GM12878 (cell line): ENCODE measurements around the gene CSTF2T. TPM values are rescaled to one million over a fixed set of nuclear protein-coding genes. Genes with fewer than 3 reads are reported as not detected.

Source experiments
- ASH2L ChIP-seq: fragments of 300-600, 200-600 bp; sonication (generic); IDR thresholded peaks from 2 replicates; pipeline ENCODE4 v1.6.1; 2017; ENCODE audit warnings: low read depth, mild to moderate bottlenecking, borderline replicate concordance
- ATF2 ChIP-seq: IDR thresholded peaks from 2 replicates; pipeline ENCODE4 v1.6.1; 2012; ENCODE audit warnings: low read length, inconsistent platforms
- BMI1 ChIP-seq: fragments of 450-650 bp; IDR thresholded peaks from 2 replicates; pipeline ENCODE4 v1.6.1; 2016; ENCODE audit warnings: mild to moderate bottlenecking, moderate library complexity, borderline replicate concordance
- CEBPZ ChIP-seq: fragments of 150-350 bp; IDR thresholded peaks from 2 replicates; pipeline ENCODE4 v1.6.1; 2016; ENCODE audit warnings: low read depth, low read length
- CREM ChIP-seq: IDR thresholded peaks from 2 replicates; pipeline ENCODE4 v1.6.1; 2014; ENCODE audit warnings: antibody characterized with exemption, low read depth
- FOS ChIP-seq: IDR thresholded peaks from 3 replicates; pipeline ENCODE4 v1.6.1; 2011; ENCODE audit warnings: borderline replicate concordance; ENCODE audit not compliant: insufficient read length; ENCODE audit errors: extremely low read depth
- IRF4 ChIP-seq: IDR thresholded peaks from 2 replicates; pipeline ENCODE4 v1.6.1; 2011; ENCODE audit warnings: low read depth, low read length
- MTA3 ChIP-seq: IDR thresholded peaks from 2 replicates; pipeline ENCODE4 v1.6.1; 2012; ENCODE audit warnings: low read length, inconsistent platforms, borderline replicate concordance
- NFYA ChIP-seq: IDR thresholded peaks from 2 replicates; pipeline ENCODE4 v1.6.1; 2011; ENCODE audit warnings: low read depth, mild to moderate bottlenecking, low read length, improper control_type of control experiment, borderline replicate concordance
- NFYB ChIP-seq: IDR thresholded peaks from 2 replicates; pipeline ENCODE4 v1.6.1; 2011; ENCODE audit warnings: low read depth, mild to moderate bottlenecking, low read length, improper control_type of control experiment, moderate library complexity; ENCODE audit not compliant: insufficient read depth
- NKRF ChIP-seq: fragments of 450-650 bp; conservative IDR thresholded peaks from 2 replicates; pipeline ENCODE4 v1.6.1; 2017; ENCODE audit warnings: mild to moderate bottlenecking, moderate library complexity
- NR2F1 ChIP-seq: fragments of 450-650 bp; conservative IDR thresholded peaks from 2 replicates; pipeline ENCODE4 v1.6.1; 2017; ENCODE audit warnings: mild to moderate bottlenecking
- POLR2AphosphoS5 ChIP-seq: IDR thresholded peaks from 2 replicates; pipeline ENCODE4 v1.6.1; 2011; ENCODE audit warnings: mild to moderate bottlenecking, low read length, inconsistent platforms
- PRDM15 ChIP-seq: fragments of 450-650 bp; formaldehyde crosslinking; IDR thresholded peaks from 2 replicates; pipeline ENCODE4 v1.4.0; 2020; ENCODE audit warnings: mild to moderate bottlenecking, moderate library complexity
- polyA plus RNA-seq, 11 experiments: library from polyadenylated mRNA; depleted of rRNA in 4 of 11; unstranded in 6 of 11; stranded (reverse) in 5 of 11; fragments of >200 nt; fragmentation: Nextera tagmentation in 4 of 11; fragmentation: Illumina TruSeq in 1 of 11; extraction: Ambion mirVana in 4 of 11; extraction: Trizol in 1 of 11; gene quantifications; 1 replicate in 1 of 11; 2 replicates in 10 of 11; pipeline versions ENCODE4 v1.2.1 to v1.2.3, GENCODE V29; 2011 to 2016; ENCODE audit warnings: inconsistent platforms in 2 of 11, missing spikeins in 2 of 11, low read depth in 1 of 11
- total RNA-seq, 4 experiments: library from RNA; depleted of rRNA in 3 of 4; stranded (reverse); fragments of >200 nt in 3 of 4; fragmentation: Illumina TruSeq in 1 of 4; extraction: Trizol in 1 of 4; gene quantifications; 2 replicates each; pipeline versions ENCODE4 v1.2.1 to v1.2.3, GENCODE V29; 2013 to 2021
- TF ChIP-seq, protein P1 (sequence below): fragments of 450-650 bp; IDR thresholded peaks from 2 replicates; pipeline ENCODE4 v1.6.1; 2016; ENCODE audit warnings: mild to moderate bottlenecking

The CSTF2T gene
- total and polyA plus RNA-seq, 10 of the 15 experiments (the other 5 are each of a cell fraction or from before 2014, with no cell fraction given) = 6.8 to 23.8 (median 14.3) TPM

- no peak for TF ChIP-seq CEBPZ
- no peak for TF ChIP-seq FOS
- TF ChIP-seq NR2F1 = no peak
- no peak for TF ChIP-seq NFYA
- no peak for TF ChIP-seq NKRF
- TF ChIP-seq ATF2 = no peak
- TF ChIP-seq, protein P1, sequence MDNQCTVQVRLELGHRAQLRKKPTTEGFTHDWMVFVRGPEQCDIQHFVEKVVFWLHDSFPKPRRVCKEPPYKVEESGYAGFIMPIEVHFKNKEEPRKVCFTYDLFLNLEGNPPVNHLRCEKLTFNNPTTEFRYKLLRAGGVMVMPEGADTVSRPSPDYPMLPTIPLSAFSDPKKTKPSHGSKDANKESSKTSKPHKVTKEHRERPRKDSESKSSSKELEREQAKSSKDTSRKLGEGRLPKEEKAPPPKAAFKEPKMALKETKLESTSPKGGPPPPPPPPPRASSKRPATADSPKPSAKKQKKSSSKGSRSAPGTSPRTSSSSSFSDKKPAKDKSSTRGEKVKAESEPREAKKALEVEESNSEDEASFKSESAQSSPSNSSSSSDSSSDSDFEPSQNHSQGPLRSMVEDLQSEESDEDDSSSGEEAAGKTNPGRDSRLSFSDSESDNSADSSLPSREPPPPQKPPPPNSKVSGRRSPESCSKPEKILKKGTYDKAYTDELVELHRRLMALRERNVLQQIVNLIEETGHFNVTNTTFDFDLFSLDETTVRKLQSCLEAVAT = no peak
- no peak for TF ChIP-seq IRF4
- no peak for TF ChIP-seq POLR2AphosphoS5
- TF ChIP-seq NFYB = no peak
- no peak for TF ChIP-seq CREM
- TF ChIP-seq BMI1 = no peak
- TF ChIP-seq PRDM15 (CRISPR knock-in tag) = no peak
- no peak for TF ChIP-seq MTA3
- TF ChIP-seq ASH2L = no peak
Observed at GRCh38 chr10:51698473-51699063, 827 bp downstream of the CSTF2T start (continued).
